Fibroblast of mammary gland (primary cell): Measurements from ENCODE around the gene BLCAP.
"Not testable (repeated sequence)": the region's sequence is repeated elsewhere in the genome, so short reads cannot be mapped to it uniquely, and the experiment has no call there.

Experiments
- DNase-seq: peaks from one replicate; pipeline ENCODE4 v3.0.0-alpha.2; 2010; ENCODE audit warnings: low read depth
- H3K4me3 ChIP-seq: 2 replicates; pipeline ENCODE4 v1.5.1; 2011; ENCODE audit warnings: low read depth, mild to moderate bottlenecking, low read length, moderate library complexity; ENCODE audit not compliant: control insufficient read depth
- TF ChIP-seq, protein P1 (sequence below): conservative IDR thresholded peaks from 2 replicates; pipeline ENCODE4 v1.5.1; 2011; ENCODE audit warnings: low read depth, low read length, inconsistent platforms; ENCODE audit not compliant: control insufficient read depth, insufficient read depth

BLCAP gene

GRCh38 chr20:37556538-37556937 is 28.9 kb upstream of the BLCAP start:
- H3K4me3 ChIP-seq: no peak overlapping the region
- no peak for DNase-seq
- TF ChIP-seq, protein P1, sequence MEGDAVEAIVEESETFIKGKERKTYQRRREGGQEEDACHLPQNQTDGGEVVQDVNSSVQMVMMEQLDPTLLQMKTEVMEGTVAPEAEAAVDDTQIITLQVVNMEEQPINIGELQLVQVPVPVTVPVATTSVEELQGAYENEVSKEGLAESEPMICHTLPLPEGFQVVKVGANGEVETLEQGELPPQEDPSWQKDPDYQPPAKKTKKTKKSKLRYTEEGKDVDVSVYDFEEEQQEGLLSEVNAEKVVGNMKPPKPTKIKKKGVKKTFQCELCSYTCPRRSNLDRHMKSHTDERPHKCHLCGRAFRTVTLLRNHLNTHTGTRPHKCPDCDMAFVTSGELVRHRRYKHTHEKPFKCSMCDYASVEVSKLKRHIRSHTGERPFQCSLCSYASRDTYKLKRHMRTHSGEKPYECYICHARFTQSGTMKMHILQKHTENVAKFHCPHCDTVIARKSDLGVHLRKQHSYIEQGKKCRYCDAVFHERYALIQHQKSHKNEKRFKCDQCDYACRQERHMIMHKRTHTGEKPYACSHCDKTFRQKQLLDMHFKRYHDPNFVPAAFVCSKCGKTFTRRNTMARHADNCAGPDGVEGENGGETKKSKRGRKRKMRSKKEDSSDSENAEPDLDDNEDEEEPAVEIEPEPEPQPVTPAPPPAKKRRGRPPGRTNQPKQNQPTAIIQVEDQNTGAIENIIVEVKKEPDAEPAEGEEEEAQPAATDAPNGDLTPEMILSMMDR: no peak

DNA sequence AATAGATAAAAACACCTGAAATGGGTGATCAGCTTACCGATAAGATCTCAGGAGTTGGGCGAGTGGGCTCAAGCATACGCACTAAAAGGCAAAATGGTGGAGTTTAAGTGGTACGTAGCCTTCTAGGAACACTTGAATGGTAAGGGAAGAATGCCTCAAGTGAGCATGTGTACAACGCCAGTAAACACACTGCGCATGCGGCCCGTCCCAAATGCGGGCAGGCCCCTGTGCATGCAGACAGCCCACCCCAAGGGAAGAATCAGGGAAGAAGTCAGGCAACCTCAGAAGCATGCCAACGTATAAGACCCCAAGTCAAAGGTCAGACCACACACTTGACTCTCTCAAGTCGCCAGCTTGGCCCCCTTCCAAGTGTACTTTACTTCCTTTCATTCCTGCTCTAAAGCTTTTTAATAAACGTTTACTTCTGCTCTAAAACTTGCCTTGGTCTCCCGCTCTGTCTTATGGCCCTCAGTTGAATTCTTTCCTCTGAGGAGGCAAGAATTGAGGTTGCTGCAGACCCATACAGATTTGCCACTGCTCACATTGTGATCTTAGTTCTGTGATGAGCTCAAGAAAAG is 27.1 kb upstream of the BLCAP start:
- DNase-seq, H3K4me3 ChIP-seq: not testable (repeated sequence)

DNA sequence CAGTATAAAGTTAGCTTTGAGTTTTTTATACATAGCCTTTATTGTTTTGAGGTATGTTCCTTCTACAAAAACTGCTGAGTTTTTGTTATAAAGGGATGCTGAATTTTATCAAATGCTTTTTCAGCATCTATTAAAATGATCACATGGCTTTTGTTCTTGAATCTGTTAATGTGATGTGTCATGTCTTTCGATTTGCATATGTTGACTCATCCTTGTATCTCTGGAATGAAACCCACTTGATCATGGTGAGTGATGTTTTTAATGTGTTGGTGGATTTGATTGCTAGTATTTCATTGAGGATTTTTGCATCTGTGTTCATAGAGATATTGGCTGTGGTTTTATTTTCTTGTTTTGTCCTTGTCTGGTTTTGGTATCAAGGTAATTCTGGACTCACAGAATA is 24.7 kb upstream of the BLCAP start:
- peak; percentile 54 for DNase-seq
- no peak overlapping the region for H3K4me3 ChIP-seq
- TF ChIP-seq, protein P1: no peak

DNA sequence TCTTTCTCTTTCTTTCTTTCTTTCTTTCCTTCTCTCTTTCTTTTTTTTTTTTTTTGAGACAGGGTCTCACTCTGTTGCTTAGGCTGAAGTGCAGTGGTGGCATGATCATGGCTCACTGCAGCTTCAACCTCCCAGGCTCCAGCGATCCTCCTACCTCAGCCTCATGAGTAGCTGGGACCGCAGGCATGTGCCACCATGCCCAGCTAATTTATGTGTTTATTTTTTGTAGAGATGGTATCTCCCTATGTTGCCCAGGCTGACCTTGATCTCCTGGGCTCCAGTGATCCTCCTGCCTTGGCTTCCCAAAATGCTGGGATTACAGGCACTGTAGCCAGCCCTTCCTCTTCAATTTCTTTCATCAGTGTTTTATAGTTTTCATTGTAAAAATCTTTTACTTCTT is 24.0 kb upstream of the BLCAP start:
- H3K4me3 ChIP-seq, DNase-seq: not testable (repeated sequence)

- not testable (repeated sequence) for H3K4me3 ChIP-seq, DNase-seq
These were observed 22.6 kb upstream of the BLCAP start for GRCh38 chr20:37550101-37550920.

- no peak overlapping the region for H3K4me3 ChIP-seq
- TF ChIP-seq, protein P1: no peak
- DNase-seq: no peak
These were observed 20.2 kb upstream of the BLCAP start for GRCh38 chr20:37547912-37548311.

- TF ChIP-seq, protein P1: no peak
- DNase-seq: no peak
- no peak overlapping the region for H3K4me3 ChIP-seq
These were observed 17.8 kb upstream of the BLCAP start for GRCh38 chr20:37545516-37545915.

DNA sequence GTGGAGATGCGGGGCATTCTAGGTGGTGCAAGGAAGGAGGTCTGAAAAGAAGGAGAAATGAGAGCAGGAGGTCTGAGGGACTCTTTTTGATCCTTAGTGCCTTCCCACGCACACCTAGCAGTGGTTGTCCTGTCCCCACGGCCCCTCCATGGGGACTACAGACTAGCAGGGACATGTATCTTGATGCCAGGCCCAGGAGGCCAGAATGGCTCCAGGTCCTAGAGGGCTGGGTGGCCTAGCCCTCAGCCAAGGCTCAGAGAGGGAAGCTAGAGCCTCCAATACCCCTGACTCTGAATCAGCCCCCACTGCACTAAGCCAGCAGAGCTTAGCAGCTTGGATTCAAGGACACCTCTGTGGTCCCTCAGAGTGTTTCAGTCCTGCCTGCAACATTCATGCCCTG is 16.7 kb upstream of the BLCAP start:
- H3K4me3 ChIP-seq: no peak overlapping the region
- DNase-seq: no peak
- TF ChIP-seq, protein P1: no peak
